AG20443 (cell line): ENCODE measurements around the gene CNOT4.

ENCODE experiments used
- DNase-seq: peaks from one replicate; pipeline ENCODE4 v3.0.0; 2012; ENCODE audit warnings: low spot score, mixed read lengths

The CNOT4 gene, protein sequence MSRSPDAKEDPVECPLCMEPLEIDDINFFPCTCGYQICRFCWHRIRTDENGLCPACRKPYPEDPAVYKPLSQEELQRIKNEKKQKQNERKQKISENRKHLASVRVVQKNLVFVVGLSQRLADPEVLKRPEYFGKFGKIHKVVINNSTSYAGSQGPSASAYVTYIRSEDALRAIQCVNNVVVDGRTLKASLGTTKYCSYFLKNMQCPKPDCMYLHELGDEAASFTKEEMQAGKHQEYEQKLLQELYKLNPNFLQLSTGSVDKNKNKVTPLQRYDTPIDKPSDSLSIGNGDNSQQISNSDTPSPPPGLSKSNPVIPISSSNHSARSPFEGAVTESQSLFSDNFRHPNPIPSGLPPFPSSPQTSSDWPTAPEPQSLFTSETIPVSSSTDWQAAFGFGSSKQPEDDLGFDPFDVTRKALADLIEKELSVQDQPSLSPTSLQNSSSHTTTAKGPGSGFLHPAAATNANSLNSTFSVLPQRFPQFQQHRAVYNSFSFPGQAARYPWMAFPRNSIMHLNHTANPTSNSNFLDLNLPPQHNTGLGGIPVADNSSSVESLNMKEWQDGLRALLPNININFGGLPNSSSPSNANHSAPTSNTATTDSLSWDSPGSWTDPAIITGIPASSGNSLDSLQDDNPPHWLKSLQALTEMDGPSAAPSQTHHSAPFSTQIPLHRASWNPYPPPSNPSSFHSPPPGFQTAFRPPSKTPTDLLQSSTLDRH

GRCh38 chr7:135509839-135510591 is at the start of gene CNOT4:
Gene CNOT4 (minus strand): TSS chr7:135510102. CDS start chr7:135438331, 71,771 bp downstream.
- peak; percentile 99 for DNase-seq

GRCh38 chr7:135558881-135559280 is 49.0 kb upstream of the CNOT4 start:
- DNase-seq: no peak

DNA sequence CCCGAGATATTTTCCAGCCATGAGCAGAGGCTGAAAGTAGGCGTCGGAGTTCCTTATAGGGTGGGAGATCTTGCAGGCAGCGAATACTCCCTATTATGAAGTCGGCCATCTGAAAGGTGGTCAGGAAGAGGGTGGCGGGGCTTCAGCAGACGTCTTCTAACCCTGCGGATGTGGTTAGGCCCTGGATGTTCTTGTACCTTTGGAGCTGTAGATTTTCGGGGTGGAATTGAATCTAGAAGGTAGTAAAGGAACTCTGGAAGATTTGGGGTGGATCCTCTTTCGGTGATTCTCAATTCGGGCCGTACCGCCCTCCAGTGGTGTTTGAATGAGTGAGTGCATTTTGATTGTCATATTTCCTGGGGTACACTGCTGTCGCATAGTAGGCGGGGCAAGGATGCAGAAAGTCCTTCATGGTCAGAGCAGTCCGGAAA is 48.5 kb upstream of the CNOT4 start:
- DNase-seq: peak; percentile 78

DNA sequence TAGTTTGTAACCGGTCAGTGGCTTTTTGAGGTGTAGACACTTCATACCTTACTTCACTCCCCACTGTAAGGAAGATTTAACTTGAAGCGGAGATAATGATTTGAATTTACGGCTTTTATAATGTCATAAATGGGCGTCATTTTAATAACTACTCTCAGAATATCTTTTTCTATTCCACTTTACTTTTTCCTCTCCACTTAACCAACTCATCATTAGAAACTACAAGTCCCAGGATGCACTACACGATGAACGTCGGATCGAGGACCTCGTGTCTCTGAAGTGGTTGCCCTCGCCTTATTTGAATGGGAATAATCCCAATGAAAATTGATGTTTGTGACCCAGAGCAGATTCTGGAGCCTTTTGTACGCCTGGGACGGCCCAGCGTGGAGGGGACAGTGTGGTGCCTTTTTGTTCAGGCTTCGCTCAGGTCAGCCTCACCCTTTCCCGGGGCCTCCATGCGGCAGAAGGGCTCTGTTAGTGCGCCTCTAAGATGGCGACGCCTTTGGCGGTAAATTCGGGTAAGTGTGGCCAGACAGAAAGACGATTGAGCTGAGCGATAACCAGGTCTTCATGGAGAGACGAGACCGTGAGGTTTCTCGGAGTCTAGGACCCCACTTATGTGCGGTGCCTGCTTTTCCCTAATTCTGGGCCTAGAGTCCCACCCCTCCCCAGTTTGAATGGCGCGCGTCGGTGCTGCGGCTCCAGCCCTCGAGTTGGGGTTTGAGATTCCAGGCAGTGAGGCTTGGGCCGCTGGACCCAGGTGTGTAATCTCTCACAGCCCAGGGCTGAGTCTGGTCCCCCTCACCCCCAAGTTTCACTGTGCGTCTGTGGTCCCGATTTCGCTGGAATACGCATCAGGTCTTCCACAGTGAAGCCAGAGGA is 47.8 kb upstream of the CNOT4 start, which contains the start of gene NUP205:
TSS of gene NUP205 (plus strand) at position 463 of the 882 bp plus-strand sequence. CDS start at position 491, 28 bp downstream.
- DNase-seq: peak; percentile 91

DNA sequence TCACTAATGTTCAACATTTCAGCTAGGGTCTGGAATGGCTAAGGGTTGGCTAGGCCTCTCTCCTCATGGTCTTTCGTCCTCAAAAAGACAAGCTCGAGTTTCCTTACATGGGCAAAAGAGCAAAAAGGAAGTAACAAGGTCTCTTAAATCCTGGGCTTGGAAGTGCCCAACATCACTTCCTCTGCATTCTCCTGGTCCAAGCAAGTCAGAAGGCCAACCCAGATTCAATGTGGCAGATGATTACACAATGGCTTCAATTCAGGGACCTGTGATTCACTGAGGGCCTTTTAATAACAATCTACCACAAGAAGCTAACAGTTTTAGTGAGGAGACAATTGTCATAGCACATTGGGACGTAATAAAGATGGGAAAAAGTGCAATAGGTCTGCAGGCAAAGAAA is 43.4 kb upstream of the CNOT4 start:
- no peak for DNase-seq

DNA sequence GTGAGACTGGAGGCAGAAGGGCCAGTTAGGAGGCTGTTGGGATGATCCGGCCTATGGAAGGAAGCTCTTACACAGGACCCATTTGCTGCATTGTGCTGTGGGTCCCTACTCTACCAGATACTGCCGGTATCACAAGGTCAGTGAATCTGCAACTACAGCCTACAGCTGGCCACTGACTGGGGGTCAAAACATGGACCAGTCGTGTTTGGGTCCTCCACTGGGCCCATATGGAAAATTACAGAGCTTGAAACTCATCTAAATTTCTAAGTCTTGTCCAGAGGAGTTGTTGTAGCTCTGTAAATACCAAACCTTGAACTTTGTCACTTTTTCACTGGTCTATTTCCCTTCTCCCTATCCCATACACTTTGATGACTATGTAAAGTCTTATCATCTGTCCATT is 42.2 kb upstream of the CNOT4 start:
- DNase-seq: no peak

DNA sequence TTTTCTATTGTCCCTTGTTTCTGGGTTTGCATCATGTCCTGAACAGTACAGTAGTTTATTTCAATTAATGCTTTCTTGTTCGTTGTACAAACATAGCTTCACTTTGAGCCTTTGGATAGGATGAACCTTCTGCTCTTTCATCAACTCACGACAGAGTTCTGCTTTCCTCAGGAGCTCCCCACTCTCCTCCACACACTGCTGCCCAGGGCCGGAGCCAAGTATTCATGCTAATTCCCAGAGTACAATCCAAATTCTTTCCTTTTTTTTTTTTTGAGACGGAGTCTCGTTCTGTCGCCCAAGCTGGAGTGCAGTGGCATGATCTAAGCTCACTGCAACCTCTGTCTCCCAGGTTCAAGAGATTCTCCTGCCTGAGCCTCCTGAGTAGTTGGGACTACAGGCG is 40.3 kb upstream of the CNOT4 start:
- DNase-seq: no peak

GRCh38 chr7:135541029-135541428 is 31.1 kb upstream of the CNOT4 start:
- no peak for DNase-seq

DNA sequence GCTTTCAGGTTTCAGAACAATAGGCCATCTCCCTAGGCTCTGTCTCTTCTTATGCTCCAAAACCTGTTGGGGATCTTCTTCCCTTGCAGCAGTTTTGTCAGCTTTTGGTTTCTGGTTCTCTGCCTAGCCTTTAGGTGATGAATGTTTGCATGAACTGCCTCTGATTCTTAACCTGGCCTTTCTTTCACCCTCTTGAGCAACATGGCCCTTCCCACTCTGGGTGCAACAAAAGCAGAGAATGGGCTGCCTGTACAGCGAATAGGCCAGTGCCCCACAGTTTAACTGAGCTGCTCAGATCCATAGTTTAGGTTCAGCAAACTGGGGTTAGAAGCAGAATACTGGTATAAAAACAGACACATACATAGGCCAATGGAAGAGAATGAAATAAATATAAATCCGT is 29.7 kb upstream of the CNOT4 start:
- DNase-seq: no peak

DNA sequence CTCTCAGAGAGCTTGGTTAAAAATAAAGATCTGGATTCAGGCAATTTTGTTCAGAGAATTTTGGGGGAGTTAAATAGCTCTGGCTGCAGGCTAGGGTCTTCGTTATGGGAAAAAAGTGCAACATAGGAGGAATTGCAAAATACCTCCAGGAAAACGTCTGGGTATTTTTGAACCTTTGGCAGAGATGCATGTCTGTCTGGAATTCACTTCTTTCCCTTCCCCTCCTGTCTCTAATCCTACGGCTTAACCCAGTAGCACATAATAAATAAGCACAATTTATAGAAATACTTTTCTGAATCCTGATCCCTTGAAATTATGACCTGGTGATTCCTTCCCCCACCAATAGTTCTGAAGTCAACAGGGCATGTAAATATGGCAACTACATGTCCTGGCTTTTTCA is 28.5 kb upstream of the CNOT4 start:
- no peak for DNase-seq

- no peak for DNase-seq
These were observed 28.0 kb upstream of the CNOT4 start for GRCh38 chr7:135537905-135538304.

- no peak for DNase-seq
These were observed 27.6 kb upstream of the CNOT4 start for GRCh38 chr7:135537453-135537852.

DNA sequence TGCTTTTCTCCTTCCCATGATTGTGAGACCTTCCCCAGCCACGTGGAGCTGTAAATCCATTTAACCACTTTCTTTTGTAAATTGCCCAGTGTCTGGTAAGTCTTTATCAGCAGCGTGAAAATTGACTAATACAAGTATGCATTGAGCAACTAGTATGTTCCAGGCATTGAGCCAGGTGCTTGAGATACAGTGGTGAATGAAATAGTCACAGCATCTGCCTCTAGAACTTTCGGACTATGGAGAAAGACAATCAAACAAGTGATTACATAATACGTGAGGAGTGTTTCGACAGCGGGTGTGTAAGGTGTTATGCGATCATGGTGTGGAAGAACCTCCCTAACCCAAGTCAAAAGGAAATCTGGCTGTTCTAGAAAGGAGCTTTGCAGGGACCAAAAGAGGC is 26.2 kb upstream of the CNOT4 start:
- DNase-seq: peak; percentile 15

DNA sequence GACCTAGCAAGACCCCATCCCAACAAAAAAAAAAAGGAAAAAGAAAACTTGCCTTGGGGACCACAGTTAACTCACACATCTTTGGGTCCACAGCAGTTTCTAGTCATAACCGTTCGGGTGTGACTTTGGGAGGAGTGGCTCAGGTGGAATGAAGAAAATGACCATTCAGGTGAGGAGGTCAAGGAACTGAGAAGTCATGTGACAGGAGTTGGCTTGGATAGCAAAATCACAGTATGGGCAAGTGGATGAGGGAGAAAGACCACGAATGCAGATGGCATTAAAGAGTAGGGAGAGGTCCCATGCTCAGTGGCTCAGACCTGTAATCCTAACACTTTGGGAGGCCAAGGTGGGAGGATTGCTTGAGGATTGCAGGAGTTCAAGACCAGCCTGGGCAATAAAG is 17.1 kb upstream of the CNOT4 start:
- no peak for DNase-seq

- no peak for DNase-seq
These were observed 15.5 kb upstream of the CNOT4 start for GRCh38 chr7:135525426-135525825.

GRCh38 chr7:135523146-135523545 is 13.2 kb upstream of the CNOT4 start:
- no peak for DNase-seq

DNA sequence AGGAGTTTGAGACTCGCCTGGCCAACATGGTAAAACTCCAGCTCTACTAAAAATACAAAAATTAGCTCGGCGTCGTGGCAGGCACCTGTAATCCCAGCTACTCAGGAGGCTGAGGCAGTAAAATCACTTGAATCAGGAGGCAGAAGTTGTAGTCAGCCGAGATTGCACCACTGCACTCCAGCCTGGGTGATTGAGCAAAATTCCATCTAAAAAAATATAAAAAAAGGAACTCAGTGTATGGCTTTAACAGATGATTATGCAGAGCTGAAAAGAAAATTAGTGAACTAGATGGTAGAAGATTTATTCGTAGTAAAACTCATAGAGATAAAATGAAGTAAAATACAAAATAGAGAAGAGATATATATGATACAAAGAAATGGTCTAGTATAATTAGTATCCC is 12.6 kb upstream of the CNOT4 start:
- no peak for DNase-seq

DNA sequence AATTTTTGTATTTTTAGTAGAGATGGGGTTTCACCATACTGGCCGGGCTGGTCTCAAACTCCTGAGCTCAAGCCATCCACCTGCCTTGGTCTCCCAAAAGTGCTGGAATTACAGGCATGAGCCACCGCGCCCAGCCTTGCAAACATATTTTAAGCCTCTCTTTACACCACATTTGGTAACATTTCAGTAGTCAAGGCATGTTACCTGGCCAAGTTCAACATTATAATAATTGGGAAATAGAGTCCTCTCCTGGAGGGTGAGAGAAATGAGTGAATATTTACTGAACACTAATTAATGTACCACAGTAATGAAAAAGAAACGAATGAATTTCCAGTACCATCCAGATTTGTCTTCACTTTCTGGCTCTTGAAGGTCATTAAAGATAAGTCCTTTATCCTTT is 10.0 kb upstream of the CNOT4 start:
- no peak for DNase-seq

DNA sequence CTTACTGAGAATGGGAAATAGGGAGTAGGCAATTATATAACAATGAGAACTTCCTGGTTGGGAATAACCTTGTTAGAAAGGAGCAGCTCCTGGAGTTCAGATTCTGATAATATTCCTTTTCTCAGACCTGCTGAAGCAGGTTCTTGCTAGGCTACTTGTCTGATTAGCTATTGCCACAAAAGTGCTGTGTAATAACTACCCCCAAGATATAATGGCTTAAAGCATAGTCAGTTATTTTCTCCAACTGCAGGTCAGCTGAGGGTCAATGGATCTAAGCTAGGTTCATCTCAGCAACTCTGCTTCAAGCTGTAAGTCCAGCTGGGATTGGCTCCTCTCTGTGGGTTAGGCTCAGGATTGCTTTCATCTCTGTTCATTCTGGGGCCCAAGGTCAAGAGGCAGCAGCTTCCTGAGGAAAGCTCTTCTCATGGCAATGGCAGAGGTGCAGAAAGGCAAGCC is 9.4 kb upstream of the CNOT4 start:
- no peak for DNase-seq

DNA sequence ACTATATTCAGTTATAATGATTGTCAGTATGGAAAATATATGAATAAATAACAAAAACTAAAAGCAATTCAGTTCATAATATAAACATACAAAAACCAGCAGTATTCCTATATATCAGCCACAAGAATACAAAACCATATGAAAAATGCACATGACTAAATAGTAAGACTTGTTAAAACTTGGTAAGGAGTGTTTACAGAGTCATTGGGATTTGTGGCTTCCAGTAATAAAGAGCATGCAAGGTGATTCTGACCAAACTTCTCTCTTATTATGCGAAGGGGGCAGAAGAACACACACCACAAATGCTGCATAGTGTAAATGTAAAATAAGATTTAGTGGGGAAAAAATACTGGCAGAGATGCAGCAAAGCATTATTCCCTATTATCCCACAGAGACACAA is 8.8 kb upstream of the CNOT4 start:
- no peak for DNase-seq

DNA sequence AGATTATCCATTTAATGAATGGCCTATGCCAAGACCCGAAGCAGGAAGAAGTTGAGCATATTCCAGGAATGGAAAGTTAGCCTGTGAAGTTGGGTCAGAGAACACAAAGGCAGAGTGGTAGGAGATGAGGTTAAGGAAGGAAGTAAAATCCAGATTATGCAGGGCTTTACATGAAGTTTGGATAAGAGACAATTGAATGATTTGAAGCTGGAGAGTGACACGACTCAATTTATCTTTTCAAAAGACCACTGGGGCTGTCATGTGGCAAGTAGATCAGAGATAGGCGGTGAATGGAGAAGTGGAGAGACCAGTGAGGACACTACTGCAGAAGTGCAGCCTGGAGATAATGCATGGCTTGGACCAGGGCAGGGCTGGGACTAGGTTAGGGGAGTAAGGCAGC is 7.2 kb upstream of the CNOT4 start:
- DNase-seq: no peak

DNA sequence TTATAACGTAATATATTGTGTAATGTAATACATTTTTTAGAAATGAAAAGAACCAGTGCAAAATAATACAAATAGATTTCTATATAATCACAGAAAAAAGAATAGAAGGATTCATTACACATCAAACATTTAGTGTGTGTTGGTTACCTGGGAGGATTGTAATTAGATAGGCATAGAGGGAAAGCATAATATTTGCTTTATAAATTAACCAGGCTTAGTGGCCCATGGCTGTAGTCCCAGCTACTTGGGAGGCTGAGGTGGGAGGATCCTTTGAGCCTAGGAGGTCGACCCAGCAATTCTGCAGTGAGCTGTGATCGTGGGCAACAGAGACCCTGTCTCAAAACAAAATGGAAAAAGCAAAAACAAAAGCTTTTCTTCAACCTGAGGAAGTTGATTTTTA is 5.0 kb upstream of the CNOT4 start:
- no peak for DNase-seq
